ENCODE data around the gene HELZ. TPM values are rescaled to one million over a fixed set of nuclear protein-coding genes. Genes with fewer than 3 reads are reported as not detected.

HELZ gene
- total RNA-seq, 1 experiment from 2014 or later = 40.5 TPM

- H3K36me3 ChIP-seq (ENCODE audit: control insufficient read depth in 1 of 2, insufficient read depth in 2 of 2, low read length in 2 of 2) = peaks cover 4 to 11% of the 10 kb centered on the region in 2 experiments; a peak in 3 of 4 replicates
- no peak overlapping the region for H3K9ac ChIP-seq (ENCODE audit: low read length)
- ChIA-PET POLR2A (no interaction called here), RAD21 (ENCODE audit: low non-redundant PET in 1 of 2, low total read pairs in 2 of 2, uncharacterized antibody in 2 of 2, unreplicated experiment in 2 of 2) (no interaction called here), CTCF (interaction anchor here (1.4 to 2.2 kb wide), 2 partner anchors 65 to 241 kb away, joined by 4 to 6 read pairs; no protein-coding TSS in a partner anchor)
- intact Hi-C loops (cut with micrococcal nuclease) = no loop called here
- H3K27me3 ChIP-seq (ENCODE audit: insufficient read depth, low read length) = no peaks in the 10 kb centered on the region
- no peaks in the 10 kb centered on the region for H4K20me1 ChIP-seq (ENCODE audit: insufficient read depth)
- no peak for ATAC-seq
- BruUV-seq (replicated peaks) = no TSS peak
- H3K4me1 ChIP-seq (ENCODE audit: control insufficient read depth in 1 of 2, insufficient read depth in 2 of 2, low read length in 2 of 2) = peaks cover 7 to 10% of the 10 kb centered on the region in 2 experiments
- no peaks in the 10 kb centered on the region for H3K9me2 ChIP-seq (ENCODE audit: insufficient read depth)
- no peak for DNase-seq (ENCODE audit: low read depth, low spot score)
- H2AFZ ChIP-seq (ENCODE audit: low read depth, low read length, poor library complexity, severe bottlenecking) = no peak overlapping the region
- H3K27ac ChIP-seq (ENCODE audit: low read depth, low read length) = no peak overlapping the region
- no peaks in the 10 kb centered on the region for H3K9me3 ChIP-seq (ENCODE audit: control insufficient read depth in 1 of 2, insufficient read depth in 1 of 2, low read depth in 1 of 2, low read length in 2 of 2)
- H3K4me2 ChIP-seq (ENCODE audit: low read length) = no peak overlapping the region
- no peak for TF ChIP-seq ATF3 (IDR thresholded peaks at IDR 0.05)
- no peak for TF ChIP-seq ZFX (IDR thresholded peaks at IDR 0.05)
- no peak for TF ChIP-seq JUND (IDR thresholded peaks at IDR 0.05)
- TF ChIP-seq EZH2 (IDR thresholded peaks at IDR 0.05) = no peak
- no peak for TF ChIP-seq FOSL1 (IDR thresholded peaks at IDR 0.05; ENCODE audit: low read depth)
- no peak for TF ChIP-seq CEBPB (IDR thresholded peaks at IDR 0.05; ENCODE audit: low read depth)
- no peak overlapping the region for H3K4me3 ChIP-seq (replicated peaks in 1 of 2; ENCODE audit: low read depth in 1 of 2, low read length in 2 of 2)
- no peaks in the 10 kb centered on the region for H3K79me2 ChIP-seq (ENCODE audit: insufficient read depth, low read length)
Measured at GRCh38 chr17:67156269-67157199, 88.5 kb downstream of the HELZ start.

- intact Hi-C loops (cut with micrococcal nuclease) = no loop called here
- Histone ChIP-seq H3K9me3 (ENCODE audit: control insufficient read depth in 1 of 2, insufficient read depth in 1 of 2, low read depth in 1 of 2, low read length in 2 of 2) (no peaks in the 10 kb centered on the region), H3K27ac (ENCODE audit: low read depth, low read length) (no peak overlapping the region), H3K4me2 (ENCODE audit: low read length) (no peak overlapping the region), H3K36me3 (ENCODE audit: control insufficient read depth in 1 of 2, insufficient read depth in 2 of 2, low read length in 2 of 2) (peaks cover 5 to 13% of the 10 kb centered on the region in 2 experiments; a peak in 2 of 4 replicates), H3K9me2 (ENCODE audit: insufficient read depth) (no peaks in the 10 kb centered on the region), H3K79me2 (ENCODE audit: insufficient read depth, low read length) (no peaks in the 10 kb centered on the region), H3K27me3 (ENCODE audit: insufficient read depth, low read length) (no peaks in the 10 kb centered on the region), H4K20me1 (ENCODE audit: insufficient read depth) (no peaks in the 10 kb centered on the region), H3K4me1 (ENCODE audit: control insufficient read depth in 1 of 2, insufficient read depth in 2 of 2, low read length in 2 of 2) (peaks cover 7 to 18% of the 10 kb centered on the region in 2 experiments), H3K9ac (ENCODE audit: low read length) (no peak overlapping the region), H2AFZ (ENCODE audit: low read depth, low read length, poor library complexity, severe bottlenecking) (no peak overlapping the region), H3K4me3 (replicated peaks in 1 of 2; ENCODE audit: low read depth in 1 of 2, low read length in 2 of 2) (no peak overlapping the region)
- no peak for ATAC-seq
- ChIA-PET POLR2A (no interaction called here), RAD21 (ENCODE audit: low non-redundant PET in 1 of 2, low total read pairs in 2 of 2, uncharacterized antibody in 2 of 2, unreplicated experiment in 2 of 2) (no interaction called here), CTCF (interaction anchor here (1.6 kb wide), 1 partner anchor 68 kb away, joined by 3 read pairs; no protein-coding TSS in a partner anchor)
- no peak for DNase-seq (ENCODE audit: low read depth, low spot score)
- no TSS peak for BruUV-seq (replicated peaks)
- TF ChIP-seq POLR2AphosphoS5 (IDR thresholded peaks at IDR 0.05; ENCODE audit: low read depth, low read length) (no peak), RAD21 (IDR thresholded peaks at IDR 0.05; ENCODE audit: low read depth) (no peak), EZH2 (IDR thresholded peaks at IDR 0.05) (no peak), EGR1 (IDR thresholded peaks at IDR 0.05; ENCODE audit: low read depth) (no peak), SRF (IDR thresholded peaks at IDR 0.05; ENCODE audit: low read depth) (no peak), MAX (IDR thresholded peaks at IDR 0.05) (no peak), TCF7L2 (IDR thresholded peaks at IDR 0.05; ENCODE audit: borderline replicate concordance, extremely low read depth, insufficient read depth, insufficient read length) (no peak), SIN3A (IDR thresholded peaks at IDR 0.05; ENCODE audit: low read depth) (no peak), YY1 (IDR thresholded peaks at IDR 0.05; ENCODE audit: extremely low read depth, insufficient replicate concordance, low read depth, low read length) (no peak), REST (IDR thresholded peaks at IDR 0.05; ENCODE audit: low read depth) (no peak), CBX3 (IDR thresholded peaks at IDR 0.05; ENCODE audit: low read depth) (no peak), SP1 (IDR thresholded peaks at IDR 0.05; ENCODE audit: low read depth) (no peak)
Measured at GRCh38 chr17:67152824-67153223, 92.2 kb downstream of the HELZ start.
